Osteocyte (in vitro differentiated cells): ENCODE results near the gene CDH12. TPM values are rescaled to one million over a fixed set of nuclear protein-coding genes. Genes with fewer than 3 reads are reported as not detected.

ENCODE experiments used
- DNase-seq: peaks from one replicate; pipeline ENCODE4 v3.0.0; 2021; ENCODE audit warnings: mixed read lengths; ENCODE audit not compliant: unreplicated experiment; ENCODE audit errors: extremely low spot score
- H3K27ac Mint-ChIP-seq: one replicate; pipeline ENCODE4 v1.8.0; 2021; ENCODE audit warnings: mild to moderate bottlenecking, mixed read lengths; ENCODE audit not compliant: unreplicated experiment
- H3K27me3 Mint-ChIP-seq: one replicate; pipeline ENCODE4 v1.8.0; 2021; ENCODE audit warnings: mixed read lengths; ENCODE audit not compliant: unreplicated experiment
- H3K36me3 Mint-ChIP-seq: one replicate; pipeline ENCODE4 v1.8.0; 2021; ENCODE audit warnings: mixed read lengths; ENCODE audit not compliant: unreplicated experiment
- H3K4me1 Mint-ChIP-seq: one replicate; pipeline ENCODE4 v1.8.0; 2021; ENCODE audit warnings: mixed read lengths; ENCODE audit not compliant: unreplicated experiment
- H3K4me3 Mint-ChIP-seq: one replicate; pipeline ENCODE4 v1.8.0; 2021; ENCODE audit warnings: mild to moderate bottlenecking, moderate library complexity, mixed read lengths; ENCODE audit not compliant: unreplicated experiment
- H3K9me3 Mint-ChIP-seq: one replicate; pipeline ENCODE4 v1.8.0; 2021; ENCODE audit warnings: mixed read lengths; ENCODE audit not compliant: unreplicated experiment
- CTCF ChIP-seq: fragments of 200-600 bp; sonication (generic); IDR thresholded peaks from 2 replicates; pipeline ENCODE4 v1.5.0; 2021; ENCODE audit warnings: antibody characterized with exemption, mild to moderate bottlenecking, moderate library complexity
- total RNA-seq: library from RNA; stranded (reverse); gene quantifications from 2 replicates; pipeline ENCODE4 v1.2.1, GENCODE V29; 2021

Gene CDH12
- total RNA-seq, 1 donor from 2014 or later = not detected

- no peak for DNase-seq
- Mint-ChIP-seq H3K9me3 (peaks cover 8% of the 10 kb centered on the region), H3K27ac (no peak overlapping the region), H3K36me3 (no peaks in the 10 kb centered on the region), H3K27me3 (peaks cover 3% of the 10 kb centered on the region), H3K4me1 (no peaks in the 10 kb centered on the region), H3K4me3 (no peak overlapping the region)
- no peak for TF ChIP-seq CTCF
Observed at GRCh38 chr5:22604711-22605110, 248.4 kb downstream of the CDH12 start.

- Mint-ChIP-seq H3K9me3 (no peaks in the 10 kb centered on the region), H3K4me1 (peaks cover 5% of the 10 kb centered on the region), H3K36me3 (no peaks in the 10 kb centered on the region), H3K27ac (no peak overlapping the region), H3K27me3 (no peaks in the 10 kb centered on the region), H3K4me3 (no peak overlapping the region)
- no peak for DNase-seq
- TF ChIP-seq CTCF = no peak
Observed at GRCh38 chr5:22598796-22599195, 254.3 kb downstream of the CDH12 start.

- DNase-seq = no peak
- H3K36me3 Mint-ChIP-seq = no peaks in the 10 kb centered on the region
- H3K4me3 Mint-ChIP-seq = no peak overlapping the region
- no peaks in the 10 kb centered on the region for H3K9me3 Mint-ChIP-seq
- H3K27ac Mint-ChIP-seq = no peak overlapping the region
- TF ChIP-seq CTCF = no peak
- no peaks in the 10 kb centered on the region for H3K27me3 Mint-ChIP-seq
- peaks cover 5% of the 10 kb centered on the region for H3K4me1 Mint-ChIP-seq
Observed at GRCh38 chr5:22596404-22596970, 256.7 kb downstream of the CDH12 start.

- H3K4me3 Mint-ChIP-seq = no peak overlapping the region
- TF ChIP-seq CTCF = no peak
Observed at GRCh38 chr5:22594491-22594890, 258.7 kb downstream of the CDH12 start.

GRCh38 chr5:22593592-22593991 is 259.6 kb downstream of the CDH12 start:
- DNase-seq = no peak
- Mint-ChIP-seq H3K9me3 (no peaks in the 10 kb centered on the region), H3K4me1 (peaks cover 5% of the 10 kb centered on the region), H3K36me3 (no peaks in the 10 kb centered on the region), H3K4me3 (no peak overlapping the region), H3K27ac (no peak overlapping the region), H3K27me3 (no peaks in the 10 kb centered on the region)
- no peak for TF ChIP-seq CTCF

More at GRCh38 chr5:22594491-22594890, 258.7 kb downstream of the CDH12 start:
- Mint-ChIP-seq H3K27me3 (no peaks in the 10 kb centered on the region), H3K36me3 (no peaks in the 10 kb centered on the region), H3K27ac (no peak overlapping the region), H3K9me3 (no peaks in the 10 kb centered on the region), H3K4me1 (peaks cover 5% of the 10 kb centered on the region)
- DNase-seq = no peak
